Measurements from ENCODE around the gene CEP72. TPM values are rescaled to one million over a fixed set of nuclear protein-coding genes. Genes with fewer than 3 reads are reported as not detected.

The CEP72 gene
- total RNA-seq, 1 experiment from 2014 or later = 24.8 TPM

GRCh38 chr5:634191-634590, 22.1 kb downstream of the CEP72 start:
- H2BK15ac ChIP-seq (ENCODE audit: low read depth, low read length) = no peak overlapping the region
- H3K27me3 Mint-ChIP-seq (ENCODE audit: low read depth) = no peaks in the 10 kb centered on the region
- no peak overlapping the region for H3K27ac ChIP-seq (ENCODE audit: insufficient read length, low read depth, low read length)
- H3K14ac ChIP-seq (ENCODE audit: insufficient read depth, low read length) = no peak overlapping the region
- H3K4me1 ChIP-seq (ENCODE audit: insufficient read depth, low read length) = no peaks in the 10 kb centered on the region
- H4K20me1 ChIP-seq (ENCODE audit: control insufficient read depth, insufficient read depth, insufficient read length) = no peaks in the 10 kb centered on the region
- no peak overlapping the region for H3T11ph ChIP-seq (ENCODE audit: low read length)
- H3K27me3 ChIP-seq (ENCODE audit: insufficient read depth, low read length) = no peaks in the 10 kb centered on the region
- H4K8ac ChIP-seq (replicated peaks; ENCODE audit: insufficient read length, low read depth, low read length) = no peak overlapping the region
- H3K4ac ChIP-seq (ENCODE audit: low read depth, low read length) = no peak overlapping the region
- no peak overlapping the region for H3K27ac Mint-ChIP-seq
- no CpG with 5 or more reads among the region's 12 CpGs for WGBS (ENCODE audit: extremely low coverage, insufficient read length, low lambda C conversion rate)
- no peak for DNase-seq
- H4K5ac ChIP-seq (ENCODE audit: insufficient read length, low read depth, low read length) = no peak overlapping the region
- no peak overlapping the region for H4K91ac ChIP-seq (ENCODE audit: insufficient read length, low read depth, low read length)
- peaks cover 22 to 54% (median 47%) of the 10 kb centered on the region in 3 experiments; a peak in 6 of 7 replicates for H3K36me3 Mint-ChIP-seq (ENCODE audit: insufficient read depth in 1 of 3, low read depth in 3 of 3)
- no peak overlapping the region for H2BK5ac ChIP-seq (ENCODE audit: insufficient read length, low read length)
- no peak overlapping the region for H3K18ac ChIP-seq (ENCODE audit: insufficient read length, low read depth, low read length)
- H3K4me1 Mint-ChIP-seq = no peaks in the 10 kb centered on the region
- no peak overlapping the region for H2AFZ ChIP-seq (ENCODE audit: low read length)
- H3K23ac ChIP-seq (ENCODE audit: insufficient read length, low read depth, low read length) = no peak overlapping the region
- TF ChIP-seq CTCF (conservative IDR thresholded peaks at IDR 0.05) = no peak
- H2BK12ac ChIP-seq (ENCODE audit: insufficient read length, low read depth, low read length) = no peak overlapping the region
- no peaks in the 10 kb centered on the region for H3K9me3 ChIP-seq (ENCODE audit: control insufficient read depth, low read depth, low read length)
- H2BK120ac ChIP-seq (ENCODE audit: low read depth, low read length, poor library complexity, severe bottlenecking) = no peak overlapping the region
- H3K4me3 Mint-ChIP-seq = no peak overlapping the region
- no peak overlapping the region for H3K9ac ChIP-seq (ENCODE audit: extremely low read depth, insufficient read length, low read length)
- no peaks in the 10 kb centered on the region for H3K79me2 ChIP-seq (ENCODE audit: insufficient read depth, low read length)
- no peak overlapping the region for H3K4me2 ChIP-seq (ENCODE audit: insufficient read depth, insufficient read length, low read length)
- H3K56ac ChIP-seq (ENCODE audit: insufficient read length, low read depth, low read length) = no peak overlapping the region
- H2BK20ac ChIP-seq (ENCODE audit: low read depth, low read length, poor library complexity, severe bottlenecking) = no peak overlapping the region
- no peaks in the 10 kb centered on the region for H3K9me3 Mint-ChIP-seq
- no peak overlapping the region for H2AK5ac ChIP-seq (ENCODE audit: insufficient read length, low read length)
- no peaks in the 10 kb centered on the region for H3K23me2 ChIP-seq (ENCODE audit: insufficient read length, low read depth, low read length, poor library complexity, severe bottlenecking)
- no peaks in the 10 kb centered on the region for H3K79me1 ChIP-seq (ENCODE audit: insufficient read depth, low read depth, low read length, poor library complexity, severe bottlenecking)

Data from H9 (cell line).